Measurements from ENCODE around the gene SEH1L.
A peak's percentile ranks its signal among the peaks of the same experiment; 100 is the strongest.
"Not testable (repeated sequence)": the region's sequence is repeated elsewhere in the genome, so short reads cannot be mapped to it uniquely, and the experiment has no call there.

Gene SEH1L

DNA sequence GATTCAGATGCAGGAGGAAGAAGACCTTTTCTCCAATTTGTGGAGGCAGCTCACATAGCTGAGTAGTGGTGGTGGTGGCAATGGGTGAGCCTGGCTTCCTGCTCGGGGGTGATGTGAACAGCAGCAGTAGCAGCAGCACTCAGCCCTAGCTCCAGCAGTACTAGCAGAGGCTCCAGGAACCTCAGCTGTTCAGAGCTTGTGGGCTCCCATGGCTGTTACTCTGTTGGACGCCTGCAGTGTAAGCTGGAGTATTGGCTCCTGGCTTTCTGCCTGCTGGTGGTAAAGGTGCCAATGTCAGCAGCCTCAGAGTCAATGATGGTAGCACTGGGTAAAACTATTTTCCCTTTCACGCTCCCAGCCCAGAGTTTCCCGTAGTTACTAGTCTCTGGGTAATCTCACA, 3.1 kb upstream of the SEH1L start:
- DNase-seq (ENCODE audit: low spot score), result no peak

DNA sequence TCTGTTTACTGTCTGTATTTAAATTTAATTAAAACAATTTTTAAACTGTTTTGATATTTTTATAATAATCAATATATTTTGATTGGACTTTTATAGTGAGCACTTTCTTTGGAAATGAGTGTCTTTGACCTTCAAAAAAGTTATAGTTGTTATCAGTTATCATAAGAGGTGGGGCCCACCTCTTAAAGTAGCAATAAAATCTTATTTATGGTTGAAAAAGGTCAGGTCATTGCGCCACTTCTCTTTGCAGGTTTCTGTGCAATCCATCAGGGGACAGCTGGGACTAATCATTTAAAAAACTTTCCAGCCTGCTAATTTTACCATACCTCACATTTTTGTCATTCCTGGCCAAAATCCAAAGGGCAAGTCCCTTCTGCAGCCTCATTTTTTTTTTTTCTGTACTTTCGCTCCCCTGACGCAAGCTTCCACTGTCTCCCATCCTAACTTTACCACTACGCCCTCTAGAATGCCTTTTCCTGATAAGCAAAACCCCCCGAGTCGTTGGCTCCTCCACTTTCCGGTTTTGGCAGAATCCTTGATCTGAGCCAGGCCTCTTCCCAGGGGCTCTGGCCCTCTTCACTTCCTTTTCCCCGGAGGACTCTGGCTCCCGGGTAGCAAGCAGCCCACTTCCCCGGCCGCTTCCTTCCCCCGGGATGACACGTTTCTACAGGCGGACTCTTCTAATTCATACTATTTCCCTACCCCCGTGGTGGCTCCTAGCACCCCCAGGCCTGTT, 1.1 kb upstream of the SEH1L start:
- peak; percentile 64 for DNase-seq (ENCODE audit: low spot score)

DNA sequence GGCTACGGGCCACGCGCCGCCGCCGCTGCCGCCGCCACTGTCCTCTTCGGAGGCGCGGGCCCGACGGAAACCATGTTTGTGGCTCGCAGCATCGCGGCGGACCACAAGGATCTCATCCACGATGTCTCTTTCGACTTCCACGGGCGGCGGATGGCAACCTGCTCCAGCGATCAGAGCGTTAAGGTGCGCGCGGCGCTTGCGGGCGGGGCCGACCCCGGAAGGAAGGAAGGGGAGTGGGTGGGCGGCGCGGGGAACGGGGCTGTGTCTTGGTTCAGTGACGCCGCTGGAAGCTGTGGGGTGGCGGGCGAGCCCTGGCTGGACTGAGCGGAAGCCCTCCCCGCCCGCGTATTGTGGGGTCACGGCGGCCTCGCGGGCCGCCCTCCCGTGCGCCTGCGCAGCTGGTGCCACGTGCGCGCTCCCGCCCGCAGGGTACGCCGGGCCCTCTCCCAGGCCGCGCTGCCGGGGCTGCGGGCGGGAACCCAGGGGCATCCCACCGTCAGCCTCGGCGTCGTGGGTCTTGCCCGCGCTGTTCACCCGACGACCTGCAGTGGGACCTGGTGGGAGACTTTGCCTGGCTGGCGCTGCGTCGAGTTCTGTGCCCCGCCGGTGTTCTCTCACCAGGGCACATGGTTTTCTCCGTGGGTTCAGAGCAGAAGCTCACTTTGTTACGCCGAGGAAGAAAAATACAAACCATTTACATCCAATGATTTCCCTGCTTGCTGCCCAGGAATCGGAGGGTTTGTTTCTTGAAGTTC, 416 bp downstream of the SEH1L start:
- DNase-seq (ENCODE audit: low spot score), result peak; percentile 92

DNA sequence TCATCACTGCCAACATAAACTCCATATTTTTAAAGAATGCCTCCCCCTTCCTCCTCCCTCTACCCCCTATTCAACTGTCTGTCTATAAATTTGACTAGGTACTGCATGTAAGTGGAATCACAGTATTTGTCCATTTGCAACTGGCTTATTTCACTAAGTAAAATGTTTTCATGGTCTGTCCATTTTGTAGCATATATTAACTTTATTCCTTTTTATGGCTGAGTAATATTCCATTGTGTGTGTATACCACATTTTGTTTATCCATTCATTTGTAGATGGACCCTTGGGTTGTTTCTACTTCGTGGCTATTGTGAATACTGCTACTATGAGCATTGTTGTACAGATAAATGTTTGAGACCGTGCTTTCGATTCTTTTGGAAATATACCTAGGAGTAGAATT, 10.7 kb downstream of the SEH1L start:
- DNase-seq (ENCODE audit: low spot score), result no peak

DNA sequence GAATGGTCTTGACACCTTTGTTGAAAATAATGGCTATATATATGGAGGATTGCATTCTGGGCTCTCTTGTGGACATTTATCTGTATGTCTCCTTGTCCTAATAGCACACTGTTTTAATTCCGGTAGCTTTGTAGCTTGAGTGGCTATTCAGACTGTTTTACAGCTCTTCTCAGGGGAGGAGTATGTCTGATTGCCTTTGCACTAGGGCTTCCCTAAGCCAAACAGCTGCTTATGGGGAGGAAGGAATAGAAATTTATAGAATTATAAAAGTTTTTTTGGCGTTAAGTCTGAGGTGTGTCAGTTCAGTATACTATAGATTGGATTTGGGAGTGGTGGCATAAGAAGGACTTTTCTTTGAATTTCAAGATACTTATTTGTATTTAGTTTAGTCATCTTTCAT, 12.6 kb downstream of the SEH1L start:
- no peak for DNase-seq (ENCODE audit: low spot score)

DNA sequence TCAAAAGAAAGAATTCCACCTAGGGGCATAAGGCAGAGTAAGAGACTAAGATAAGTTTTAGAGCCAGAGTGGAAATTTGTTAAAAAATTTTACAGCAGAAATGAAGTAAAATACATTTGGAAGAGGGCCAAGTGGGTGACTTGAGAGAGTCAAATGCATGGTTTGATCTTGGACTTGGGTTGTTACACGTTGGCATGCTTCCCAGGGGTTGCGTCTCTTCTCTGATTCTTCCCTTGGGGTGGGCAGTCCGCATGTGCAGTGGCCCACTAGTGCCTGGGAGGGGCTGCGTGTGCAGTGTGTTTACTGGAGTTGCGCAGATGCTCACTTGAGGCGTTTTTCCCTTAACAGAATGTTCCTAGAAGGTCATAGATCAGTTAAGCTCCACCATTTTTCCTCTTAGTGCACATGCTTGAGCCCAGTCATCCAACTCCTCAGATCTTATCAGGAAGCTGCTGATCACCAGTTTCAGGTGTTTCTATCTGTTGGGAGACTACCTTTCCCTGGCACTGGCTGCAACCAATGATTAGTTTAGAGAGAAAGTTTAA, 13.1 kb downstream of the SEH1L start:
- DNase-seq (ENCODE audit: low spot score), result no peak

DNA sequence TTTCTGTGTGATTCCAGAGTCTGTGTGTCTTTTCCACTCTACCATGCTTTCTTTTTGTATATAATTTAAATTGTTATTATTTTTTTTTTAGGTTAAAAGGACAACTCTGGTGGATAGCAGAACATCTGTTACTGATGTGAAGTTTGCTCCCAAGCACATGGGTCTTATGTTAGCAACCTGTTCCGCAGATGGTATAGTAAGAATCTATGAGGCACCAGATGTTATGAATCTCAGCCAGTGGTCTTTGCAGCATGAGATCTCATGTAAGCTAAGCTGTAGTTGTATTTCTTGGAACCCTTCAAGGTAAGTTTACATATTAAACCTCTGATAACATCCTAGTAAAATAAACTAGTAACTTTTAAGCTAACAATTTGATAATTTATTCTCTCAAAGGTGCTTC, 15.3 kb downstream of the SEH1L start:
- DNase-seq (ENCODE audit: low spot score), result no peak

DNA sequence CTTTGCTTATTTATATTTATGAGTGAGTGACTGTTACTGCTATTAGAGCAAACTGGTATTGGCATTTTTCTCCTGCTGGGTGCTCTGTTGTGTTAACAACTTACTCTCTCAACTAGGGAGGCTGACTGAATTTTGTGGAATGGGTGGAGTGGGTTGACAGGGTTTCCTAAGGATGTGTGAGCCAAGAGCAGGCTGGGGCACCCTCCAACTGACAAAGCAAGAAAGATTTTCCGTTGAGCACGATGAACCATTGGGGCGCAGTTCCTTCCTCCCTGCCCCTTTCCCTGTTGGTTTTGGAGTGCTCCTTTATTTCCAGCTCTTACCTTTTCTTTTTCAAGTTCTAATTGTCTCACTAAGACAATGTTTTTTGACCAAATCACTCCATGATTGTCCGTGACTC, 20.3 kb downstream of the SEH1L start:
- DNase-seq (ENCODE audit: low spot score), result no peak

DNA sequence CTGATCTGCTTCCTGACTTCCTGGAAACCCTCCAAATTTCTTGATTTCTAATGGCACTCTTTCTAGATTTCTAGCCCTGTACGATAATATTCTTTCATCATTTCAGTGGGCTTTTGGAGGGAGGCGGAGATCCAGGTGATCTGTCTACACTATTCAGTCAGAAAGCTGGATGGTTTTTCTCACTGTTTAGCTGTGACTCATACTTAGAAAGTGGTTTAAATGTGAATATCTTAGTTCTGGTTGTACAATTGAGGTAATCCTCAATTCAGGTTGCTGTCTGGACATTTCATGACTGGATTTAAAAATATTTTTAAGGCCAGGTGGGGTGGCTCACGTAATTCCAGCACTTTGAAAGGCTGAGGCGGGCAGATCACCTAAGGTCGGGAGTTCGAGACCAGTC, 20.8 kb downstream of the SEH1L start:
- no peak for DNase-seq (ENCODE audit: low spot score)

DNA sequence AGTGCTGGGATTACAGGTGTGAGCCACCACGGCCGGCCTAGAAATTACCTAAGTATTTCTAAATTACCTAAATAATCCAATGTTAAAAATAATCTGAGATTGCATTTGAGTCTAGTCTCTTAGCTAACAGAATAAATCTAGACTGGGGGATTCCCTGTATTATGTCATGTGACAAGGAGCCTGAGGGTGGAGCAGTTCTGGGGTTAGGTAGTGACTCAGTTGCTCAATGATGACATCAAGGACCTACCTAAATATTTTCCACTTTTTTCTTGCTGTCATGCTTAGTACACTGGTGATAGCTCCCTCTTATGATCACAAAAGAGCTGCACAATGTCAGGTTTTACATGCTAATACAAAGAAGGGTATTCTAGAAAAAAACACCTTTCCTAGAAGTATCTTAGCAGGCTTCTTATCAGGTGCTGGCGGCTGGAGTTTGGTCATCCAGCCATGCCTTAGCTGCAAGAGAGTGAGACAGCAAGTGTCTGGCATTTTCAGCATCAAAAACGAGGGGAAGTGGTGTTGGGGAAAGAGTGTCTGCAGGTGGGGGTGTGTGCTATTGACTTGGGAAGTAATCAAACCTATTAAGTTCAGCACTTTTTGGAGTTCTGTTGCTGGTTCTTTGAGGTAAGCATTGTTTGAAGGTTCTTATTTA, 25.9 kb downstream of the SEH1L start:
- no peak for DNase-seq (ENCODE audit: low spot score)

DNA sequence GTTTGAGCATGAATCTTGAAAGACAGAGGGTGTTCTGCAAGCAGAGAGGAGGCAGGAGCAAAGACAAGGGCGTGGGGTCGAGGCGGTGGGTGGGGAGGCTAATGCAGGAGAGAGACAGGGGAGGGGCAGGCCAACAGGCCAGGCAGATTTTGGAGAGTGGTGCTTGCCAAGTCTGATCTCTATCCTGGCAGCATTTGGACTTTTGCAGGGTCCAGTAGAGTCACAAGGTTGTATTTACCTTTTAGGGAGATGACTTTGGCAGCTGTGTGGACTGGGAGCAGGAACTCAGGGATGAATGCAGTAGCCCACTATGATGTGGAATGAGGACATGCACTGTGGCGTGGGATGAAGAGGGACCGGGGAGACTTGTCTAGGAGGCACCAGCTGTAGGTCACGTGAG, 27.7 kb downstream of the SEH1L start:
- DNase-seq (ENCODE audit: low spot score), result no peak

DNA sequence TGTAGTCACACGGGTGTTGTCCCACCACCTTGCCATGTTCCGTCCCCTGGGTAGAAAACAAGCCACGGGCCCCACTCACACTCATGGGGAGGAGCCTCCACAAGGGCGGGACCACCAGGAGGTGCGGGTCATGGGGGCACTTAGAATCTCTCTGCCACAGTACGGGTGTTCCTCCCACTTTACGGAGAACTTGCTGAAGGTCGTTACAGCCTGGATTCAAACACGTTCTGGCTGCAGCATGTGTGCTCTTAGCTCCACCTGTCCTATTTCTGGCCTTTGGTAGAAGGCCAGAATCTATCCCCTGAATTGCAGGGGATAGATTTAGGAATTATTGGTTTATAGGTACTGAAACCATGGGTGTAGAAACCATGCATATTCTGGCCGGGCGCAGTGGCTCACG, 28.5 kb downstream of the SEH1L start:
- no peak for DNase-seq (ENCODE audit: low spot score)

DNA sequence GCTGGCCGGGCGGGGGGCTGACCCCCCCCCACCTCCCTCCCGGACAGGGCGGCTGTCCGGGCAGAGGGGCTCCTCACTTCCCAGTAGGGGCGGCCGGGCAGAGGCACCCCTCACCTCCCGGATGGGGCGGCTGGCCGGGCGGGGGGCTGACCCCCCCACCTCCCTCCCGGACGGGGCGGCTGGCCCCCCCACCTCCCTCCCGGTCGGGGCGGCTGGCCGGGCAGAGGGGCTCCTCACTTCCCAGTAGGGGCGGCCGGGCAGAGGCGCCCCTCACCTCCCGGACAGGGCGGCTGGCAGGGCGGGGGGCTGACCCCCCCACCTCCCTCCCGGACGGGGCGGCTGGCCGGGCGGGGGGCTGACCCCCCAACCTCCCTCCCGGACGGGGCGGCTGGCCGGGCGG, 32.3 kb downstream of the SEH1L start:
- not testable (repeated sequence) for DNase-seq (ENCODE audit: low spot score)

DNA sequence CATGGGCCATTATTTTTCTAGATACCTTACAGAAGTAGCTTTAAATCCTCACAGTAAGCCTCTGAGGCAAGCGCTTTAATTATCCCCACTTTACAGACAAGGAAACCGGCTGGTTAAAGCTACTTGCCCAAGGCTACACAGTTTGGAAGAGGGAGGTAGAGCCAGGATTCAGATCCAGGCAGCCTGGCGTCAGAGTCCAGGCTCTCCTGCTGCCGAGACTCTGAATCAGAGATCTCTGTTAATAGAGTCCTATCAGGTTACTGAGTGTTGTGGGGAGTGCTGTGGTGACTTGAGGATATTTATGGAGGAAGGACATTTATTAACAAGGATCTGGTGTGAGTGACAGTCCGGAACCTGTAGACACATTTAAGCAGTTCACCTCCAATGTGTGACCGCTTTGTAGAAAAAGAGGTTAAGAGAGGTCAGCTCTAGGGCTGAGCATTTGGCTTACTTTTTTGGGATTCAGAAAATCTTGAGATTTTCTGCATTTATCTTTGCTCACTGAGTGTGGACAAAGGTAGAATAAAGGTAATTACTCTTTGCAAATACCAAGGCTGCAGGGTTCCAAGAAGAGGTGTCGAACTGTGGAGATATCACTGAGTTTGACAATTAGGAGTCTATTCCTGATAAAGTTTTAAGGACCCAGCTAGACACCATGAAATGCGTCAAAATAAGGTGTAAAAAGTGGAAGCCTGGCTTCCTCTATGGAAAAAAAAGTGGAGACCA, 41.7 kb downstream of the SEH1L start:
- DNase-seq (ENCODE audit: low spot score), result no peak

DNA sequence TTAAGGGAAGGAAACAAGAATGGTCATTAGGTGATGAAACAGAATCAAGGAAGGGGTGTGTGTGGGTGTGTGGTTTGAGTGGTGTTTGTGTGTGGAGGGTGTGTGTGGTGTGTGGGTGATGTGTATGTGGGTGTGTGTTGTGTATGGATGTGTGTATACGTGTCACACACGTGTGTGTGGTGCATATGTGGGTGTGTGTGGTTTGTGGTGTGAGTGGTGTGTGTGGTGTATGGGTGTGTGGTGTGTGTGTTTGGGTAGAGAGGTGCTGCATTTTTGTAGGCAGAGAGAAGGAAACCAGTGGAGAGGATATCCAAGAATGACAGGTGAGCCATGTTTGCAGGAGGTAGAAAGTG, 42.3 kb downstream of the SEH1L start:
- no peak for DNase-seq (ENCODE audit: low spot score)

DNA sequence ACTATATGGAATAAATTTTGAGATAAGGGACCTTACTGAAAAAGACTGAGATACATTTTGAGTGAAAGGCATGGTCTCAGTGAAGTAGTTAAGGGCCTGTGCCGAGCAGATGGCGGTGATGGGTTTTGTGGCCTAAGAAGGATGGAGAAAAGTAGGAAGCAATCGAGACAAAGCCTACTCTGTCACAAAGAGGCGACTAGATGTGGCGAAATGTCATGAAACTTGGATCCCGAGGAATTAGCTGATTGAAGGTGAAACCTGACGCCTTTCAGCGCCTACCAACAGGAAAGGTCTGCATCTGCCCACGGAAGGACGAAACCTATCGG, 42.8 kb downstream of the SEH1L start:
- no peak for DNase-seq (ENCODE audit: low spot score)

DNA sequence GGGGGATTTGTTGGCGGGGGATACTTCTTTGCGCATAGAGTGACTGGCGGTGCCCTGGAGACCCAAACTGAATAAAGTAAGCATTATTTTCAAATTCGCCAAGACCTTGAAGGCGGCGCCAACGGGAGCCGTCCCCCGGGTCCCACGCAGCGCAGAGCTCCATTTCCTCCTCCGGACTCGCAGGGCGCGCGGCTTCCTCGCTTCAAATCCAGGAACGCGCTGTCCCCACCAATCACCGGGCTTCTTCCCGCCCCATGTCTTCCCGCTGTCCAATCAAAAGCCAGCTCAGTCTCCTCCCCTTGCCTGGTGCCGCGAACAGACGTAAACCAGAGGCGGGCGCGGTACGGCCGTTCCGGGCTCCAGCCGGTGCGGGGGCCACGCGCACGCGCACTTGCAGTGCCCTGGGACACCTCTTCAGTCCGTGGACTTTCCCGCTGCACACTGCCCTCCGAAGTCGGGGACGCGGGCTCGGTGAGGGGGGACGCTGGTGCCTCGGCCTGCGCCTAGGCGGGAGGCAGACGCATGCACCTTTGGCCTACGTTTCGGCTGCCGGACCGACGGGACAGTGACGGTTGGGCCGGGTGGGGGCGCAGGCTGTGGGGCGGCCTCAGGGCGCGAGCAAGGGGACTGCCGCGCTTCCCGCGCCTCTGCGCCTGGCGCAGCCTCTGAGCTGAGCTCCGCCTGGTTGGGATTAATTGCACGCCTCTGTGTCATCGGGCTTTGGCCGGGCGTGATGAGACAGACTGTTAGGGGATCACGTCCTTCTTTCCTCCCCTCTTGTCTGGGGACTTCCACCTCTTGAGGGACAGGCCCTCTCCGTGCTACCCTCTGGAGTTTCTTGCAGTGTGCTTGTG, 43.4 kb downstream of the SEH1L start, which contains the start of gene CEP192:
Gene CEP192 (plus strand): TSS at position 396 of the 854 bp plus-strand sequence. CDS start 8,063 bp downstream, outside the sequence.
- DNase-seq (ENCODE audit: low spot score), result peak; percentile 99

DNA sequence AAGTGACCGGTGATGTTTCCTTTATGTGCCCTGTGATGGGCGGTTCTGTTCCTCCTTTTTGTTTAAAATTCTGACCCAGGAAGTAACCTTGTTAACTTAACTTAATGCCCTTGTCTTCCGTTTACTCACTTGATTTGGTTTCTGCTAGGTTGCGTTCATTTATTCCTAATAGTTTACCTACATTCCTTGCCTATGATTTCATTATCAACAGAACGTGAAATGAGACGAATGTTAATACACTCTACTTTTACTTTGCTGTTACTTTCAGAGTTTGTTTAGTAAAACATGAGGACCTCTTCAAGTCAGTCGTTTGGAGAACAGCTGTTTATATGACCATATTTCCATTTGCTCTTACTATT, 44.0 kb downstream of the SEH1L start:
- no peak for DNase-seq (ENCODE audit: low spot score)

DNA sequence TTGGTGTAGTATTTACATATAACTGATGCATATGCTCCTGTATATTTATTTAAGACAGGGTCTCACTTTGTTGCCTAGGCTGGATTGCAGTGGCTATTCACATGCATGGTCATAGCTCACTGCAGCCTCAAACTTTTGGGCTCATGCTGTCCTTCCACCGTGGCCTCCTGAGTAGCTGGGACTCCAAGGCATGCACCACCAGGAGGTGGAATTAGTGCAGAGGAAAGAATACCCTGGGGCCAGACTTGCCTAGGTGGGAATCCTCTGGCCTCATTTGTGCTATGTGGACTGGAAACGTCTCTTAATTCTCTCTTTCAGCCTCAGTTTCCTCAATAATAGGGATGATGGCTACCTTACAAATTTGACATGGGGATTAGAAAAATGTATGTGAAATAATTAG, 45.6 kb downstream of the SEH1L start:
- no peak for DNase-seq (ENCODE audit: low spot score)

DNA sequence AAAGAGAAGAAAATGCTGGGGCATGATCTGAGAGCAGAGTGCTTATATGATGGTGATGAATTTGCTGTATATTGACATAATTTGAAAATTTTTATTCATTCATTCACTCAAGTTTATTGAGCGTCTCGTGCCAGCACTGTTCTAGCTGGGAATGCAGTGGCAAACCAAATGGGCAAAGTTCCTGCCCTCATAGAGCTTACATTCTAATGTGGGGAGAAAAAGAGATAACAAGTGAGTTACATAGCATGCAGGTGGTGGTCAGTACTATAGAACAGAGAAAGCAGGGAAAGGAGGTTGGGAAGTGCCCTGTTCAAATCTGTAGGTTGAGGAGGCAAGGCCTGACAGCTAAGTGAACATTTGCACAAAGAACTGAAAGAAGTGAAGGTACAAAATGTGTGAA, 47.6 kb downstream of the SEH1L start:
- DNase-seq (ENCODE audit: low spot score), result no peak

DNA sequence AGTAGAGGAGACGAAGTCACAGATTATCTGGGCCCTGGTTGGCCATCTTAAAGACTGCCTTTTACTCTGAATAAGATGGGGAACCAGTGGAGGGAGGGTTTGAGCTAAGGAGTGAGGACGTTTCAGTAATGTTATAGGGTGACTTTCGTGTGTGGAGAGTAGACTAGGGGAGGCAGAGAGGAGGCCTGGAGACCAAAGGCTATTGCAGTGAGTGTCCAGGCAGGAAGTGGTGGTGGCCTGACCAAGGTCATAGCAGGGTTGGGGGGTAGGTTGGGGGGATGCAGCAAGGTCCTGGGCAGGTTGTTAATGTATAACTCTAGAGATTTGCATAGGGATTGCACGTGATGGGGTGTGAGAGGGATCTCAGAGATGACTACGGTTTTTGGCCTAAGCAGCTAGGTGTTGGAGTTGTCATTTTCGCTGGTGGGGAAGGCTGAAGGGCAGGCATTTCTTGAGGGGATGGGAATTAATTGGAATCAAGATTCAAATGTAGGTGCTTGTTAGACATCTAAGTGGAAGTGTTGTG, 48.2 kb downstream of the SEH1L start:
- no peak for DNase-seq (ENCODE audit: low spot score)

Data from HuH-7 (cell line).